Endothelial cell of umbilical vein (primary cell): Measurements from ENCODE around the gene GIMAP7. TPM values are rescaled to one million over a fixed set of nuclear protein-coding genes. Genes with fewer than 3 reads are reported as not detected.

Experiments used
- BruUV-seq: library from RNA; stranded (reverse); fragments of 400-500 nt; replicated peaks from 2 replicates; lab custom pipeline; 2021; lab: Mats Ljungman, UMichigan
- CTCF ChIA-PET: fragments of 300-600, 350-600 bp; sonication (Branson Sonifier 250); formaldehyde crosslinking; loops from one replicate; lab custom pipeline; 2021; ENCODE audit warnings: antibody characterized with exemption, inconsistent platforms; lab: Charles Lee
- POLR2A ChIA-PET: fragments of 300-600, 350-600 bp; sonication (Branson Sonifier 250); formaldehyde crosslinking; loops from one replicate; lab custom pipeline; 2021; ENCODE audit warnings: antibody characterized with exemption, inconsistent platforms; lab: Charles Lee
- DNase-seq: peaks from one replicate; pipeline ENCODE4 v3.0.0-alpha.2; 2011; ENCODE audit warnings: low read depth, low spot score
- FAIRE-seq: peaks from 2 replicates; lab custom pipeline; 2011; peaks lifted over from hg19 to GRCh38; lab: Jason Lieb, UNC
- H2AFZ ChIP-seq: 2 replicates; pipeline ENCODE4 v1.6.0; 2012; ENCODE audit warnings: low read depth, low read length, control low read depth, inconsistent platforms
- H3K27ac ChIP-seq: 2 replicates; pipeline ENCODE4 v1.5.1; 2011; ENCODE audit warnings: low read depth, mild to moderate bottlenecking, control low read depth, low read length, moderate library complexity; ENCODE audit not compliant: insufficient read depth
- H3K27me3 ChIP-seq, 2 experiments: 2 replicates each; pipeline versions ENCODE4 v1.6.0 to v1.6.1; 2011; ENCODE audit warnings: low read length in 2 of 2, mixed read lengths in 1 of 2; ENCODE audit not compliant: control insufficient read depth in 2 of 2, insufficient read depth in 2 of 2
- H3K36me3 ChIP-seq, 2 experiments: 2 replicates in 1 of 2; 3 replicates in 1 of 2; pipeline ENCODE4 v1.5.1; 2011; ENCODE audit warnings: low read length in 2 of 2, mild to moderate bottlenecking in 1 of 2, moderate library complexity in 1 of 2; ENCODE audit not compliant: control insufficient read depth in 2 of 2, insufficient read depth in 2 of 2; ENCODE audit errors: extremely low read depth in 1 of 2
- H3K4me1 ChIP-seq: 3 replicates; pipeline ENCODE4 v1.5.1; 2011; ENCODE audit warnings: mild to moderate bottlenecking, low read length; ENCODE audit not compliant: control insufficient read depth, insufficient read depth; ENCODE audit errors: extremely low read depth
- H3K4me2 ChIP-seq: 2 replicates; pipeline ENCODE4 v1.6.1; 2011; ENCODE audit warnings: low read length, control low read depth, mixed read lengths; ENCODE audit not compliant: insufficient read depth
- H3K4me3 ChIP-seq, 3 experiments: fragments of 200-600 bp in 1 of 3; sonication (generic), shearing (Covaris generic) in 1 of 3; replicated peaks in 1 of 3; 2 replicates each; pipeline ENCODE4 v1.5.1; 2011 to 2016; ENCODE audit warnings: control low read depth in 3 of 3, low read length in 3 of 3, mild to moderate bottlenecking in 2 of 3, inconsistent platforms in 1 of 3, low read depth in 1 of 3, moderate library complexity in 1 of 3; ENCODE audit not compliant: insufficient read depth in 1 of 3
- H3K79me2 ChIP-seq: 2 replicates; pipeline ENCODE4 v1.6.0; 2012; ENCODE audit warnings: low read length, inconsistent platforms; ENCODE audit not compliant: control insufficient read depth, insufficient read depth
- H3K9ac ChIP-seq: replicated peaks from 2 replicates; pipeline ENCODE3; 2011; ENCODE audit warnings: low read length, control low read depth; ENCODE audit not compliant: insufficient read depth; ENCODE audit errors: extremely low read depth
- H3K9me1 ChIP-seq: replicated peaks from 3 replicates; pipeline ENCODE4 v1.6.0; 2011; ENCODE audit warnings: mild to moderate bottlenecking, low read length; ENCODE audit not compliant: control insufficient read depth, insufficient read depth; ENCODE audit errors: extremely low read depth
- H3K9me3 ChIP-seq: replicated peaks from 2 replicates; pipeline ENCODE4 v1.5.1; 2012; ENCODE audit warnings: low read length, inconsistent platforms; ENCODE audit not compliant: control insufficient read depth, insufficient read depth
- H4K20me1 ChIP-seq: replicated peaks from 2 replicates; pipeline ENCODE3; 2011; ENCODE audit warnings: mild to moderate bottlenecking, low read length; ENCODE audit not compliant: control insufficient read depth, insufficient read depth; ENCODE audit errors: extremely low read depth
- CTCF ChIP-seq, 2 donors: IDR thresholded peaks; 1 replicate in 1 of 2; 2 replicates in 1 of 2; pipeline ENCODE4 v1.5.1; 2011; ENCODE audit warnings: low read length in 2 of 2, mild to moderate bottlenecking in 2 of 2, moderate library complexity in 2 of 2, control low read depth in 1 of 2, inconsistent platforms in 1 of 2, low read depth in 1 of 2; ENCODE audit not compliant: insufficient read depth in 1 of 2; ENCODE audit errors: extremely low read depth in 1 of 2
- EZH2 ChIP-seq: IDR thresholded peaks from 2 replicates; pipeline ENCODE4 v1.6.1; 2012; ENCODE audit warnings: borderline replicate concordance, low read depth, mild to moderate bottlenecking, moderate library complexity, low read length, inconsistent platforms; ENCODE audit not compliant: severe bottlenecking
- FOS ChIP-seq: IDR thresholded peaks from 2 replicates; pipeline ENCODE4 v1.6.1; 2011; ENCODE audit warnings: mild to moderate bottlenecking, low read length, moderate library complexity, borderline replicate concordance; ENCODE audit not compliant: insufficient read depth
- GATA2 ChIP-seq: IDR thresholded peaks from 2 replicates; pipeline ENCODE4 v1.7.0; 2011; ENCODE audit warnings: low read depth, mild to moderate bottlenecking, moderate library complexity, mixed read lengths, low read length; ENCODE audit not compliant: insufficient read length, insufficient read depth
- JUN ChIP-seq: IDR thresholded peaks from 2 replicates; pipeline ENCODE4 v1.6.1; 2011; ENCODE audit warnings: borderline replicate concordance, low read depth; ENCODE audit not compliant: insufficient read length, insufficient read depth
- MAX ChIP-seq: IDR thresholded peaks from 2 replicates; pipeline ENCODE4 v1.6.1; 2011; ENCODE audit not compliant: insufficient read depth, insufficient read length
- MYC ChIP-seq: IDR thresholded peaks from one replicate; pipeline ENCODE4 v1.6.1; 2011; ENCODE audit warnings: mild to moderate bottlenecking, low read depth, low read length
- POLR2A ChIP-seq: IDR thresholded peaks from 2 replicates; pipeline ENCODE4 v1.6.1; 2012; ENCODE audit warnings: low read depth, mild to moderate bottlenecking, control low read depth, low read length
- POLR2AphosphoS5 ChIP-seq: IDR thresholded peaks from 2 replicates; pipeline ENCODE4 v1.6.1; 2012; ENCODE audit warnings: low read depth, mild to moderate bottlenecking, control low read depth, low read length, moderate library complexity; ENCODE audit not compliant: insufficient read depth
- dilution Hi-C: fragments of 300-500 bp; cut with MboI; formaldehyde crosslinking; loops from one replicate; pipeline ENCODE4 v1.15.0; 2019; ENCODE audit warnings: low sequenced_read_pairs; ENCODE audit not compliant: extremely low pct_ligation_motif_present
- intact Hi-C: fragments of 100-400 bp; cut with micrococcal nuclease; formaldehyde crosslinking; loops from one replicate; pipeline ENCODE4 v1.10.0; 2022
- polyA plus RNA-seq, 4 experiments: library from polyadenylated mRNA; depleted of rRNA in 3 of 4; stranded (reverse) in 3 of 4; unstranded in 1 of 4; fragments of >200 nt; gene quantifications; 2 replicates each; pipeline versions ENCODE4 v1.2.1 to v1.2.3, GENCODE V29; 2011 to 2012; ENCODE audit warnings: missing spikeins in 1 of 4
- total RNA-seq: library from RNA; stranded (reverse); gene quantifications from 2 replicates; pipeline ENCODE4 v1.2.3, GENCODE V29; 2021

The GIMAP7 gene
- total and polyA plus RNA-seq, 2 donors (not counting 3 experiments of a cell fraction or from before 2014, with no cell fraction given), result 42.4 to 43.4 TPM

DNA sequence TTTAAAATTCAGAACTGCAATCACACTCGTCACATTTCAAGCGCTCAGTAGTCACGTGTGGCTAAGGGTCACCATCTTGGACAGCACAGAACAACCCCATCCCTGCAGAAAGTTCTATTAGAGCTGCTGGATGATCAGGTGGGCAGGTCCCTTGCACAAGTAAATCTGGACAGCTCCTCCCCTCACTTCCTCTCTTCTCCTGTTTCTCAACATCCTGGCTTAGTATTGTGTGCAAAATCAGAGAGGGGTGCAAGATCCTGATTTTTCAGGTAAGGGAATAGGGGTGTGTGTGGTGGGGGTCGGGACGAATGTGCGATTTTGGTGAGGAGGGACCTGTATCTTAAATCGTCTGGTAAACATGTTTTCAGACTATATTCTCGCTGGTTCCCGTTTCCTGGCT lies 52.5 kb downstream of the GIMAP7 start, which contains the start of gene GIMAP4:
TSS of gene GIMAP4 (plus strand) at position 222 of the 400 bp plus-strand sequence. CDS start 2,512 bp downstream, outside the sequence.
- BruUV-seq, result no TSS peak
- Histone ChIP-seq H3K4me3 (peak within 1 kb of the TSS; percentile 78 to 80 (median 79)), H3K9ac (peak within 1 kb of the TSS; percentile 76), H3K27ac (peak within 1 kb of the TSS; percentile 63), H2AFZ (peak within 1 kb of the TSS; percentile 37), H4K20me1 (no peaks in the 10 kb centered on the region), H3K79me2 (peaks cover 42% of the 10 kb centered on the region), H3K4me2 (peak within 1 kb of the TSS; percentile 92), H3K9me1 (no peaks in the 10 kb centered on the region), H3K4me1 (peaks cover 62% of the 10 kb centered on the region), H3K27me3 (no peaks in the 10 kb centered on the region), H3K36me3 (peaks cover 2 to 15% of the 10 kb centered on the region in 2 experiments), H3K9me3 (no peaks in the 10 kb centered on the region)
- dilution Hi-C loops (no loop called here), intact Hi-C loops (loop anchor here (1.0 to 10.0 kb wide), 5 partner anchors 19 to 418 kb away; partner anchors contain the start of genes GIMAP6 and ZNF775)
- DNase-seq (peak; percentile 69), FAIRE-seq (peak; percentile 93)
- POLR2A ChIA-PET, result interaction anchor here (0.7 to 1.6 kb wide), 5 partner anchors 19 to 188 kb away, joined by 3 to 5 read pairs (median 3); no protein-coding TSS in a partner anchor
- peak; percentile 49 for TF ChIP-seq POLR2A
- no peak for TF ChIP-seq POLR2AphosphoS5
- TF ChIP-seq EZH2, result no peak
- CTCF ChIA-PET, result interaction anchor here (1.1 to 2.4 kb wide), 4 partner anchors 59 to 188 kb away, joined by 3 to 19 read pairs (median 7); partner anchors contain the start of gene GIMAP8

DNA sequence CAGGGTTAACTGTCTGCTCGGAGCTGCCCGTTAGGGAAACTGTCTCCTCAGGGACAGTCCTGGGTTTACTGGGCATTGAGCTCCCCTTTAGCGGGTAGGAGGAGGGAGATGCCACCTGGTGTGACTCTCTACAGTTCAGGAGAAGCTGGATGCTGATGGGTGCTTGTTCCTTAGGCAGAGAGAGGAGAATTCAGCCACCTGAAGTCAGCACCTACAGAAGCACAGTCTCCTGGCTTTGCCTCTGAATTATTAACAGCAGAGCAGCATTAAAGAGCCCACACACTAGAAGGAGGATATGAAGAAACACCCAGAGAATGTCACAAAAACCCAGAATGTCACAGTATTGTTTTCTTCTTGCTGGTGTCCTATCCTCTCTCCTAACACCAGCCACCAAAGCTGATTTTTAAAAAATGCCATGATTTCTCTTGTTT lies 53.2 kb downstream of the GIMAP7 start:
- FAIRE-seq (peak; percentile 77), DNase-seq (peak; percentile 47)
- Histone ChIP-seq H3K27ac (peak overlapping the region; percentile 63), H3K27me3 (no peaks in the 10 kb centered on the region), H2AFZ (peak overlapping the region; percentile 5), H3K9ac (peak overlapping the region; percentile 76), H3K9me3 (no peaks in the 10 kb centered on the region), H3K36me3 (peaks cover 9 to 22% of the 10 kb centered on the region in 2 experiments), H3K4me3 (peak overlapping the region; percentile 78 to 80 (median 79)), H3K79me2 (peaks cover 46% of the 10 kb centered on the region), H3K9me1 (no peaks in the 10 kb centered on the region), H3K4me2 (peak overlapping the region; percentile 92), H3K4me1 (peaks cover 57% of the 10 kb centered on the region), H4K20me1 (no peaks in the 10 kb centered on the region)
- BruUV-seq, result no TSS peak
- dilution Hi-C loops, result no loop called here
- intact Hi-C loops, result loop anchor here (1.0 to 10.0 kb wide), 5 partner anchors 18 to 417 kb away; partner anchors contain the start of genes GIMAP6 and ZNF775
- TF ChIP-seq MAX (no peak), POLR2A (no peak), GATA2 (no peak), FOS (no peak), CTCF (IDR thresholded peaks at IDR 0.05; ENCODE audit: extremely low read depth in 1 of 2, insufficient read depth in 1 of 2, low read depth in 1 of 2, low read length in 2 of 2) (no peak), POLR2AphosphoS5 (no peak), MYC (no peak), EZH2 (no peak), JUN (no peak)
- ChIA-PET CTCF (interaction anchor here (1.1 to 2.4 kb wide), 5 partner anchors 19 to 188 kb away, joined by 3 to 19 read pairs (median 6); partner anchors contain the start of gene GIMAP8), POLR2A (interaction anchor here (0.6 to 1.6 kb wide), 4 partner anchors 19 to 113 kb away, joined by 3 to 5 read pairs (median 4); partner anchors contain the start of gene GIMAP6)
